ENCODE results near the gene ERGIC1.
"Not testable (repeated sequence)": the region's sequence is repeated elsewhere in the genome, so short reads cannot be mapped to it uniquely, and the experiment has no call there.

The ERGIC1 gene

DNA sequence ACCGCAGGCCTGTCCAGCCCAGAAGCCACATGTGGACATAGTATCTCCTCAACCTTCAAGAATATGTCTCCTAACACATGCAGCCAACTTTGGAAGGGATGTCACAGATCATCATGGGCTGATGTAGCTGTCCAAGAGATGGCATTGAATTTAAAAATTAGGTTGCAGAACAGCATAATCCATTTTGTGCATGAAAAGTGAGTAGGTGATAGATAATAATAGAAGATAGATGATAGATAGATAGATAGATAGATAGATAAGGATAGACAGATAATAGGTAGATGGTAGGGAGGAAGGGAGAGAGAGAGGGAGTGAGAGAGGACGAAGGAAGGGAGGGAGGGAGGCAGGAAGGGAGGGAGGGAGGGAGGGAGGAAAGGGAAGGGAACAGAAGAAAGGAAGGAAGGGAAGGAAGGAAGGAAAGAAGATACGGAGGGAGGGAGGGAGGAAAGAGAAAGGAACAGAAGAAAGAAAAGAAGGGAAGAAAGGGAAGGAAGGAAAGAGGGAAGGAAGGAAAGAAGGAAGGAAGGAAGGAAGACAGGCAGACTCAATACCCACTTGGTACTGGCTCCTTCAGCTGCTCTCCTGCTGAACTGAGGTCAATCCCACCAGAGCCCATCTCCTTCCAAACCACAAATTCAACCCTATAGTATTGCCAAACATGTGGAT is 28.9 kb upstream of the ERGIC1 start:
- no peak overlapping the region for H3K27ac ChIP-seq
- TF ChIP-seq, protein P1, sequence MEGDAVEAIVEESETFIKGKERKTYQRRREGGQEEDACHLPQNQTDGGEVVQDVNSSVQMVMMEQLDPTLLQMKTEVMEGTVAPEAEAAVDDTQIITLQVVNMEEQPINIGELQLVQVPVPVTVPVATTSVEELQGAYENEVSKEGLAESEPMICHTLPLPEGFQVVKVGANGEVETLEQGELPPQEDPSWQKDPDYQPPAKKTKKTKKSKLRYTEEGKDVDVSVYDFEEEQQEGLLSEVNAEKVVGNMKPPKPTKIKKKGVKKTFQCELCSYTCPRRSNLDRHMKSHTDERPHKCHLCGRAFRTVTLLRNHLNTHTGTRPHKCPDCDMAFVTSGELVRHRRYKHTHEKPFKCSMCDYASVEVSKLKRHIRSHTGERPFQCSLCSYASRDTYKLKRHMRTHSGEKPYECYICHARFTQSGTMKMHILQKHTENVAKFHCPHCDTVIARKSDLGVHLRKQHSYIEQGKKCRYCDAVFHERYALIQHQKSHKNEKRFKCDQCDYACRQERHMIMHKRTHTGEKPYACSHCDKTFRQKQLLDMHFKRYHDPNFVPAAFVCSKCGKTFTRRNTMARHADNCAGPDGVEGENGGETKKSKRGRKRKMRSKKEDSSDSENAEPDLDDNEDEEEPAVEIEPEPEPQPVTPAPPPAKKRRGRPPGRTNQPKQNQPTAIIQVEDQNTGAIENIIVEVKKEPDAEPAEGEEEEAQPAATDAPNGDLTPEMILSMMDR (conservative IDR thresholded peaks at IDR 0.05), result no peak

DNA sequence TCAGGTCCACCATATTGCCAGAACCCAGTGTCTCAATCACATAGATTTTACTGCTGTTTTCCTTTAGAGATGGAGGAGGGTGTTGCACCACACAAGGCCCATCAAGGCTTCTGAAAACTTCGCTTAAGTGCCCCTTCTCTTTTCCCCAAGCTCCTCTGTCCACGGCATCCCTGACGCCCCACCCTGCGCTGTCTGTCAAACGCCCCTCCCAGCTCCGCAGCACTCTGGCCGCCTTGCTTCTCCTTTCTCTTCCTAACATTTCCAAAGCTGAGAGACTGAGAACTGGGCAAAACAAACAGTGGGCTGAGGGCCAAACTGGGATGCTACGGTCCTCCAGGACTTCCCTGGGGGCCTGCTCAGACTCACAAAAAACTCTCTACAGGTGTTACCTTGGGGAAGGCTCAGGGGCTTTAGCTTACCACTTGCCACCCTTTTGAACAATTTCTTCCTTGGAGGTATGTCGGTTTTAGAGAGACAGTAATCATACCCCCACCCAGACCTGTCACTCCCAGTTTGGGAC is 28.3 kb upstream of the ERGIC1 start:
- TF ChIP-seq, protein P1 (conservative IDR thresholded peaks at IDR 0.05), result no peak
- H3K27ac ChIP-seq, result no peak overlapping the region

DNA sequence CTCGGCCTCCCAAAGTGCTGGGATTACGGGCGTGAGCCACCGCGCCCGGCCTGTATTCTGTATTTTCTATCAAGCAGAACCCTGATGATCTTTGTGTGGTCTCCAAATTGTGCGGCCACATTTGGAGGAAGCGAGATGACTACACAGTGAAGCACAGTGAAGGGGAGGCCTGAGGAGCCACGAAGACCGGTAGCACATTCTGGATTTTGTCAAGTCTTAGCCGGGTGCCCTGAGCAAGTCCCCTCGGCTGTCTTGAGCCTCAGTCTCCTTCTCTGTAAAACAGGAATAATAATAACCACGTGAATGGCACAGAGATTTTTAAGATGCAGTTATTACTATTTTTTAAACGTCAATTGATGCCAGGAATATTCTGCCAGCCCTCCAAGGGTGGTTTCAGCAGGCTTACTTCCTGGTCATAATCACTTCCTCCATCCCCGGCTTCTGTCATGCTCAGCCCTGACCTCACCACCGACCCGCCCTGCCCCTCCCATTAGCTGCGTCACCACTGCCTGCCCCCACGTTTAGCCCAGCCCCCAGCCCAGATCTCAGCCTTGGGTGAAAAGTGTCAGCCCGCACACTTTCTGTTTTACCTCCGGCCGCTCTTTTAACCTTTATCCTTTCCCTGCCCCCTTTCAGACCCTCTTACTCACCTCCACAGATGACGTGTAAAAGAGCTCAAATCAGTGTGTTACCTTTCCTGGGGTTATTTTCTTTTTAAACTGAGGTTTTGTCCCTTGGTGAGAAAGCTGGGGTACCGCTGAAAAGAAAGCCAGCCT is 27.0 kb upstream of the ERGIC1 start:
- TF ChIP-seq, protein P1 (conservative IDR thresholded peaks at IDR 0.05), result no peak
- H3K27ac ChIP-seq, result no peak overlapping the region

DNA sequence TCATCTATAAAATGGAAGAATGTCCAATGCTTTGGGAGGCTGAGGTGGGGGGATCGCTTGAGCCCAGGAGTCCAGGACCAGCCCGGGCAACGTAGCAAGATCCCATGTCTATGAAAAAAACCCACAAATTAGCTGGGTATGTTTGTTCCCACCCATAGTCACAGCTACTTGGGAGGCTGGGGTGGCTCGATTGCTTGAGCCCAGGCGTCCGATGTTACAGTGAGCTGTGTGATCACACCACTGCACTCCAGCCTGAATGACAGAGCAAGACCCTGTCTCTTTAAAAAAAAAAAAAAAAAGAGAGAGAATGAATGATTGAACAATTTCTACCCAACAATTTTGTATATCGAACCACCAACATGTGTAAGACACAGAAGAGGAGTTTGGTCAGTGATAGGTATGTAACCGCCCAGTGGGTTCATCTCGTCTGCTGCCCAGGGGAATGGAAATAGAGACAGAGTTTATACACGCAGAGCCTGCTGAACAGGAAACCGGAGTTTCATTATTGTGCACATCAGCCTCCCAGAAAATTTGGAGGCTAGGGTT is 26.2 kb upstream of the ERGIC1 start:
- no peak overlapping the region for H3K27ac ChIP-seq
- TF ChIP-seq, protein P1 (conservative IDR thresholded peaks at IDR 0.05), result no peak

DNA sequence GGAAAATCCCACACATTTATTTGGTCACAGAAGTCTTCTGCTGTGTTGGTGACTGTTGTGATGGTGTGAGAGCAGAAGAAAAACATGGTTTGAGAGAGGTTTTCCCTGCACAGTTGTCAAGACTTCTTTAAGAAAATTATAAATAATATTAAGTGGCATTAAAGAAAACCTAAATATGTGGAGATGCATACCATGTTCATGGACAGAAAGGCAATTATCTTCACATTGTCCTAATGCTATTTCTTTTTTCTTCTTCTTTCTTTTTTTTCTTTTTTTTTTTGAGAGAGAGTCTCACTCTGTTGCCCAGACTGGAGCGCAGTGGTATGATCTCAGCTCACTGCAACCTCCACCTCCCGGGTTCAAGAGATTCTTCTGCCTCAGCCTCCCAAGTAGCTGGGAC is 24.3 kb upstream of the ERGIC1 start:
- H3K27ac ChIP-seq, result no peak overlapping the region
- TF ChIP-seq, protein P1 (conservative IDR thresholded peaks at IDR 0.05), result no peak

DNA sequence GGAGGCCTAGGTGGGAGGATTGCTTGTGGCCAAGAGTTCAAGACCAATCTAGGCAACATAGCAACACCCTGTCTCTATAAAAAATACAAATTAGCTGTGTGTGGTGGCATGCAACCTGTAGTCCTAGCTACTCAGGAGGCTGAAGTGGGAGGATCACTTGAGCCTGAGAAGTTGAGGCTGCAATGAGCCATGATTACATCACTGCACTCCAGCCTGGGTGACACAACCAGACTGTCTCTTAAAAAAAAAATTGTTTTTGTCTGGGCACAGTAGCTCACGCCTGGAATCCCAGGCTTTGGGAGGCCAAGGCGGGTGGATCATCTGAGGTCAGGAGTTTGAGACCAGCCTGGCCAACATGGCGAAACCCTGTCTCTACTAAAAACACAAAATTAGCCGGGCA is 23.1 kb upstream of the ERGIC1 start:
- H3K27ac ChIP-seq, result not testable (repeated sequence)

DNA sequence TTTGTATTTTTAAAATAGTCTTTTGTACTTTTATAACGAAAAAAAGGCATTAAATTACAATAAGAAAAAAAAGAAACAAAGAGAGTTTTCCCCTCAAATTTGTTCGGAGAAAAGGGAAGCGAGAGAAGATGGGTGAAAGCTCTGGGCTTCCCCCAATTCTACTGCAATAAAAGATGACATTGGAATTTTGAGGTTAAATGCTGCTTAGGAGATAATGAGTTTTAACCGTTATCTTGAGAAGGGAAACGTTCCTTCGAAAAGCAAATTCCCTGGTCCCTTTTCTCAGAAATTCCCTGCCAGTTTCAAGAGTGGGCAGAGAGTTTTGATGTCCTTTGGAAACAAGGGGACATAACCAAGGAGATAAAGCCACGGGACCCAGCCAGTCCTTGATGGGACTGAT is 18.4 kb upstream of the ERGIC1 start:
- TF ChIP-seq, protein P1 (conservative IDR thresholded peaks at IDR 0.05), result no peak
- no peak overlapping the region for H3K27ac ChIP-seq

All from VCaP (cell line).